Cardiac muscle cell (in vitro differentiated cells and primary cell): ENCODE data around the gene CTNNA3. TPM values are rescaled to one million over a fixed set of nuclear protein-coding genes. Genes with fewer than 3 reads are reported as not detected.

Source experiments
- DNase-seq, 2 donors: peaks; one replicate each; pipeline versions ENCODE4 v3.0.0 to v3.0.0-alpha.2; 2010 to 2017; ENCODE audit warnings: low read depth in 1 of 2, low spot score in 1 of 2
- H3K27ac ChIP-seq: fragments of 200-600 bp; sonication (generic); 2 replicates; pipeline ENCODE4 v1.5.1; 2016
- H3K27me3 ChIP-seq: fragments of 200-600 bp; sonication (generic); 2 replicates; pipeline ENCODE4 v1.6.0; 2016; ENCODE audit warnings: control low read depth
- H3K36me3 ChIP-seq: fragments of 200-600 bp; sonication (generic); 2 replicates; pipeline ENCODE4 v1.5.1; 2016; ENCODE audit warnings: control low read depth
- H3K4me1 ChIP-seq: fragments of 200-600 bp; sonication (generic); 2 replicates; pipeline ENCODE4 v1.8.1; 2017; ENCODE audit warnings: low read depth, mild to moderate bottlenecking, mixed run types
- H3K4me3 ChIP-seq: fragments of 200-600 bp; sonication (generic); 2 replicates; pipeline ENCODE4 v1.5.1; 2016; ENCODE audit warnings: mild to moderate bottlenecking
- H3K9me3 ChIP-seq: fragments of 200-600 bp; sonication (generic); 2 replicates; pipeline ENCODE4 v1.5.1; 2017; ENCODE audit warnings: low read depth, mild to moderate bottlenecking, control low read depth
- polyA plus RNA-seq: library from polyadenylated mRNA; unstranded; fragments of >200 nt; fragmentation: Nextera tagmentation; extraction: Ambion mirVana; gene quantifications from 2 replicates; pipeline ENCODE4 v1.2.1, GENCODE V29; 2016
- total RNA-seq: library from RNA; depleted of rRNA; stranded (reverse); fragments of >200 nt; gene quantifications from 2 replicates; pipeline ENCODE4 v1.2.3, GENCODE V29; 2016
- TF ChIP-seq, protein P1 (sequence below): IDR thresholded peaks from 2 replicates; pipeline ENCODE4 v1.5.1; 2012; ENCODE audit warnings: low read depth, mild to moderate bottlenecking, low read length

Gene CTNNA3
- total and polyA plus RNA-seq, 2 experiments from 2014 or later: 55.8 to 71.7 TPM

GRCh38 chr10:66440568-66440967, 1255.4 kb downstream of the CTNNA3 start:
- Histone ChIP-seq H3K36me3 (no peaks in the 10 kb centered on the region), H3K4me1 (no peaks in the 10 kb centered on the region), H3K27me3 (no peaks in the 10 kb centered on the region), H3K9me3 (no peaks in the 10 kb centered on the region), H3K4me3 (no peak overlapping the region), H3K27ac (no peak overlapping the region)
- DNase-seq: no peak
- TF ChIP-seq, protein P1, sequence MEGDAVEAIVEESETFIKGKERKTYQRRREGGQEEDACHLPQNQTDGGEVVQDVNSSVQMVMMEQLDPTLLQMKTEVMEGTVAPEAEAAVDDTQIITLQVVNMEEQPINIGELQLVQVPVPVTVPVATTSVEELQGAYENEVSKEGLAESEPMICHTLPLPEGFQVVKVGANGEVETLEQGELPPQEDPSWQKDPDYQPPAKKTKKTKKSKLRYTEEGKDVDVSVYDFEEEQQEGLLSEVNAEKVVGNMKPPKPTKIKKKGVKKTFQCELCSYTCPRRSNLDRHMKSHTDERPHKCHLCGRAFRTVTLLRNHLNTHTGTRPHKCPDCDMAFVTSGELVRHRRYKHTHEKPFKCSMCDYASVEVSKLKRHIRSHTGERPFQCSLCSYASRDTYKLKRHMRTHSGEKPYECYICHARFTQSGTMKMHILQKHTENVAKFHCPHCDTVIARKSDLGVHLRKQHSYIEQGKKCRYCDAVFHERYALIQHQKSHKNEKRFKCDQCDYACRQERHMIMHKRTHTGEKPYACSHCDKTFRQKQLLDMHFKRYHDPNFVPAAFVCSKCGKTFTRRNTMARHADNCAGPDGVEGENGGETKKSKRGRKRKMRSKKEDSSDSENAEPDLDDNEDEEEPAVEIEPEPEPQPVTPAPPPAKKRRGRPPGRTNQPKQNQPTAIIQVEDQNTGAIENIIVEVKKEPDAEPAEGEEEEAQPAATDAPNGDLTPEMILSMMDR: no peak

DNA sequence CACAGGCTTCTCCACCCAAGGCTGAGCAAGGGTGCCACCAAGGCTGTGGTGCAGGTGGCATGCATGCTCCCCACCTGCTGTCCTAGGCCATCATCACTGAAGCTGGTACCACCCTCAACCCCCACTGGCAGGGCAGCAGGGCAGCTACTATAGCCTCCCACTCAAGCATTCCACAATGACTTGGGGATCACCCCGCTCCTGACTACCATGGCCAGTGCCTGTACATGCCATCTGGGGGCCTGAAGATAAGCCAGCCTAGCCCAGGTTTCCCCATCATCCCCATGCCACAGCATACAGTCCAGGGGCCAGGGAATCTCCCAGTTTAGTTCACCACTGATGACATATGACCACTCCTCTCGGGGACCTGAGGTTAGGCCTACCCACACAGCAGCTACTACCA, 1281.1 kb downstream of the CTNNA3 start:
- no peaks in the 10 kb centered on the region for H3K4me1 ChIP-seq
- H3K27ac ChIP-seq: no peak overlapping the region
- TF ChIP-seq, protein P1: no peak
- no peak for DNase-seq
- H3K27me3 ChIP-seq: no peaks in the 10 kb centered on the region
- H3K36me3 ChIP-seq: no peaks in the 10 kb centered on the region
- no peak overlapping the region for H3K4me3 ChIP-seq
- H3K9me3 ChIP-seq: no peaks in the 10 kb centered on the region

DNA sequence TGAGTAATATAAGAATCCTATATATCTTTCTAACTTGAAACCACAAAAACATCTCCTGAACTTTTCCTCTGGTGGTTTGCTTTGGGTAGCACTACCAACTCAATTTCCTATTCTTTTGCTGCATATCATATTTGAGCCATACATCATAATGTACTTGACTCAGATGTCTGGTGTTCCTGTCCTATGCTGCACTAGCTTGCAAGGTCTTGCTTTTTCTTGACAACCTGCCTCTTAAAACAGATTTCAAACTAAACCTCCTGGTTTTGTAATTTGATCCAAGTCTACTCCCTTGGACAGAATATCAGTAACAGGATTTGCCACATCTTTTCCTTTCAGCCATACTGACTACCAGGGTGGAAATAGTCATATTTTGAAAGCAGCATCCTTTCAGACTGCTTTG, 1290.4 kb downstream of the CTNNA3 start:
- no peaks in the 10 kb centered on the region for H3K36me3 ChIP-seq
- no peak overlapping the region for H3K4me3 ChIP-seq
- no peaks in the 10 kb centered on the region for H3K27me3 ChIP-seq
- no peaks in the 10 kb centered on the region for H3K4me1 ChIP-seq
- no peak for DNase-seq
- no peak overlapping the region for H3K27ac ChIP-seq
- TF ChIP-seq, protein P1: no peak
- H3K9me3 ChIP-seq: no peaks in the 10 kb centered on the region

- no peaks in the 10 kb centered on the region for H3K27me3 ChIP-seq
- TF ChIP-seq, protein P1: no peak
- H3K9me3 ChIP-seq: no peaks in the 10 kb centered on the region
- DNase-seq: no peak
- H3K27ac ChIP-seq: no peak overlapping the region
- H3K4me3 ChIP-seq: no peak overlapping the region
- H3K36me3 ChIP-seq: no peaks in the 10 kb centered on the region
- H3K4me1 ChIP-seq: no peaks in the 10 kb centered on the region
Observed at GRCh38 chr10:66398669-66399068, 1297.3 kb downstream of the CTNNA3 start.

- no peaks in the 10 kb centered on the region for H3K27me3 ChIP-seq
- TF ChIP-seq, protein P1: no peak
- H3K9me3 ChIP-seq: no peaks in the 10 kb centered on the region
- H3K4me1 ChIP-seq: no peaks in the 10 kb centered on the region
- no peaks in the 10 kb centered on the region for H3K36me3 ChIP-seq
- no peak overlapping the region for H3K27ac ChIP-seq
- H3K4me3 ChIP-seq: no peak overlapping the region
- DNase-seq: no peak
Observed at GRCh38 chr10:66394342-66395063, 1301.5 kb downstream of the CTNNA3 start.
